NCI-H510A treated with DMSO at 0.1 percent for 48 hours (cell line): ENCODE data around the gene C10orf120.

Experiments
- DNase-seq: peaks from one replicate; lab custom pipeline; 2025; lab: John Stamatoyannopoulos, UW

Gene C10orf120

GRCh38 chr10:122703483-122704448, 4.1 kb upstream of the C10orf120 start:
- DNase-seq = peak; percentile 83

GRCh38 chr10:122702275-122702674, 2.6 kb upstream of the C10orf120 start:
- DNase-seq = no peak

- no peak for DNase-seq
Observed at GRCh38 chr10:122701652-122702051, 2.0 kb upstream of the C10orf120 start.

- no peak for DNase-seq
Observed at GRCh38 chr10:122696687-122697086, 3.0 kb downstream of the C10orf120 start.

GRCh38 chr10:122692744-122693143, 6.9 kb downstream of the C10orf120 start:
- DNase-seq = no peak

GRCh38 chr10:122689146-122689820, 10.4 kb downstream of the C10orf120 start:
- no peak for DNase-seq

- DNase-seq = no peak
Observed at GRCh38 chr10:122688293-122688989, 11.2 kb downstream of the C10orf120 start.

- DNase-seq = no peak
Observed at GRCh38 chr10:122682522-122682921, 17.1 kb downstream of the C10orf120 start.

- DNase-seq = no peak
Observed at GRCh38 chr10:122678266-122678665, 21.4 kb downstream of the C10orf120 start.

GRCh38 chr10:122675278-122675677, 24.4 kb downstream of the C10orf120 start:
- no peak for DNase-seq

- DNase-seq = no peak
Observed at GRCh38 chr10:122674781-122675180, 24.9 kb downstream of the C10orf120 start.

- DNase-seq = no peak
Observed at GRCh38 chr10:122673731-122674130, 25.9 kb downstream of the C10orf120 start.

GRCh38 chr10:122673269-122673668, 26.4 kb downstream of the C10orf120 start:
- no peak for DNase-seq

- DNase-seq = no peak
Observed at GRCh38 chr10:122672655-122673054, 27.0 kb downstream of the C10orf120 start.

GRCh38 chr10:122671355-122671754, 28.3 kb downstream of the C10orf120 start:
- DNase-seq = no peak

- no peak for DNase-seq
Observed at GRCh38 chr10:122669842-122670241, 29.8 kb downstream of the C10orf120 start.

GRCh38 chr10:122669045-122669444, 30.6 kb downstream of the C10orf120 start:
- DNase-seq = no peak

GRCh38 chr10:122665946-122666345, 33.7 kb downstream of the C10orf120 start:
- no peak for DNase-seq

GRCh38 chr10:122665329-122665860, 34.3 kb downstream of the C10orf120 start:
- DNase-seq = no peak

GRCh38 chr10:122664501-122664900, 35.1 kb downstream of the C10orf120 start:
- no peak for DNase-seq

- DNase-seq = no peak
Observed at GRCh38 chr10:122663516-122664130, 36.0 kb downstream of the C10orf120 start.

GRCh38 chr10:122662231-122662630, 37.4 kb downstream of the C10orf120 start:
- DNase-seq = no peak
